ENCODE results near the gene OR2A12. TPM values are rescaled to one million over a fixed set of nuclear protein-coding genes. Genes with fewer than 3 reads are reported as not detected.

The OR2A12 gene
- total RNA-seq, 2 experiments from 2014 or later: not detected

Other genes starting within 250 kb of the OR2A12 start
- 10 to 100 TPM; 16.5 to 17.7 TPM for gene TCAF1, start 184.1 kb upstream of the OR2A12 start, total RNA-seq
- not detected for gene OR2F2, start 151.0 kb upstream of the OR2A12 start, total RNA-seq
- gene OR2F1, start 131.4 kb upstream of the OR2A12 start, total RNA-seq: not detected
- not detected for gene OR6B1, start 86.0 kb upstream of the OR2A12 start, total RNA-seq
- not detected for gene OR2A5, start 37.3 kb upstream of the OR2A12 start, total RNA-seq
- gene OR2A25, start 16.5 kb upstream of the OR2A12 start, total RNA-seq: not detected
- not detected for gene OR2A2, start 23.3 kb downstream of the OR2A12 start, total RNA-seq
- not detected for gene OR2A14, start 36.9 kb downstream of the OR2A12 start, total RNA-seq
- 1 to 10 TPM; 1.2 to 1.4 TPM for gene CTAGE4, start 97.2 kb downstream of the OR2A12 start, total RNA-seq
- 1 to 10 TPM; 5.1 to 6.3 TPM for gene ARHGEF35, start 109.6 kb downstream of the OR2A12 start, total RNA-seq
- gene OR2A42, start 153.3 kb downstream of the OR2A12 start, total RNA-seq: not detected
- 1 to 10 TPM; 2.9 to 3.8 TPM for gene OR2A7, start 178.5 kb downstream of the OR2A12 start, total RNA-seq
- 1 to 10 TPM; 1.1 to 1.9 TPM for gene CTAGE8, start 183.0 kb downstream of the OR2A12 start, total RNA-seq
- gene OR2A1, start 226.1 kb downstream of the OR2A12 start, total RNA-seq: not detected